Naive thymus-derived CD4-positive, alpha-beta T cell (primary cell): ENCODE measurements around the gene NOCT. TPM values are rescaled to one million over a fixed set of nuclear protein-coding genes. Genes with fewer than 3 reads are reported as not detected.
"Not testable (repeated sequence)": the region's sequence is repeated elsewhere in the genome, so short reads cannot be mapped to it uniquely, and the experiment has no call there.

Experiments
- ATAC-seq: fragments of 150-1000 bp; cut with Tn5 transposase; 2 replicates; pipeline ENCODE4 v1.10.0; 2021; ENCODE audit warnings: mild to moderate bottlenecking, moderate library complexity
- CTCF ChIA-PET: fragments of 350-600 bp; sonication (Branson Sonifier 250); formaldehyde crosslinking; loops from one replicate; lab custom pipeline; 2021; ENCODE audit warnings: antibody characterized with exemption; lab: Charles Lee
- POLR2A ChIA-PET: fragments of 350-600 bp; sonication (Branson Sonifier 250); formaldehyde crosslinking; loops from one replicate; lab custom pipeline; 2021; ENCODE audit warnings: antibody characterized with exemption, inconsistent platforms; lab: Charles Lee
- DNase-seq, 9 donors: peaks; one replicate each; pipeline versions ENCODE4 v3.0.0 to v3.0.0-alpha.2; 2020 to 2022; ENCODE audit warnings: mixed read lengths in 1 of 9
- H3K27ac ChIP-seq: one replicate; pipeline ENCODE4 v1.7.0; 2013; ENCODE audit warnings: mild to moderate bottlenecking, low read depth, low read length, moderate library complexity
- H3K27me3 ChIP-seq, 2 donors: one replicate each; pipeline ENCODE4 v1.7.0; 2013; ENCODE audit warnings: low read length in 2 of 2, mild to moderate bottlenecking in 2 of 2, moderate library complexity in 2 of 2; ENCODE audit not compliant: control insufficient read depth in 2 of 2, insufficient read depth in 2 of 2
- H3K36me3 ChIP-seq, 3 experiments: 1 replicate in 2 of 3; 2 replicates in 1 of 3; pipeline ENCODE4 v1.7.0; 2013; ENCODE audit warnings: low read length in 3 of 3, mild to moderate bottlenecking in 3 of 3, moderate library complexity in 1 of 3; ENCODE audit not compliant: insufficient read depth in 3 of 3, control insufficient read depth in 2 of 3
- H3K4me1 ChIP-seq, 2 donors: one replicate each; pipeline ENCODE4 v1.7.0; 2013; ENCODE audit warnings: low read length in 2 of 2, mild to moderate bottlenecking in 2 of 2, moderate library complexity in 1 of 2; ENCODE audit not compliant: control insufficient read depth in 2 of 2, insufficient read depth in 2 of 2
- H3K4me3 ChIP-seq: 2 replicates; pipeline ENCODE4 v1.7.0; 2013; ENCODE audit warnings: mild to moderate bottlenecking, low read length
- H3K9me3 ChIP-seq, 3 experiments: 1 replicate in 2 of 3; 2 replicates in 1 of 3; pipeline ENCODE4 v1.7.0; 2013; ENCODE audit warnings: low read length in 3 of 3; ENCODE audit not compliant: control insufficient read depth in 2 of 3
- H3K27ac Mint-ChIP-seq, 9 donors: one replicate each; pipeline ENCODE4 v1.8.0; 2020 to 2022; ENCODE audit warnings: mixed read lengths in 9 of 9, mild to moderate bottlenecking in 8 of 9, moderate library complexity in 5 of 9, inconsistent platforms in 2 of 9
- H3K27me3 Mint-ChIP-seq, 5 donors: one replicate each; pipeline ENCODE4 v1.8.0; 2021 to 2022; ENCODE audit warnings: mixed read lengths in 5 of 5, mild to moderate bottlenecking in 1 of 5
- H3K36me3 Mint-ChIP-seq, 5 donors: one replicate each; pipeline ENCODE4 v1.8.0; 2020 to 2022; ENCODE audit warnings: mixed read lengths in 5 of 5, mild to moderate bottlenecking in 3 of 5, inconsistent platforms in 1 of 5
- H3K4me1 Mint-ChIP-seq, 7 donors: one replicate each; pipeline ENCODE4 v1.8.0; 2020 to 2022; ENCODE audit warnings: mixed read lengths in 7 of 7, mild to moderate bottlenecking in 3 of 7, inconsistent platforms in 1 of 7
- H3K4me3 Mint-ChIP-seq, 10 donors: one replicate each; pipeline ENCODE4 v1.8.0; 2020 to 2022; ENCODE audit warnings: mild to moderate bottlenecking in 10 of 10, mixed read lengths in 10 of 10, moderate library complexity in 6 of 10, inconsistent platforms in 2 of 10
- H3K9me3 Mint-ChIP-seq, 11 donors: one replicate each; pipeline ENCODE4 v1.8.0; 2020 to 2022; ENCODE audit warnings: mixed read lengths in 11 of 11, mild to moderate bottlenecking in 4 of 11, inconsistent platforms in 1 of 11, moderate library complexity in 1 of 11
- intact Hi-C, 2 donors: fragments of 100-400 bp; cut with micrococcal nuclease; formaldehyde crosslinking; loops; one replicate each; pipeline ENCODE4 v1.15.1; 2023
- polyA plus RNA-seq, 2 donors: library from polyadenylated mRNA; unstranded; fragments of 300-500 nt; fragmentation: Illumina TruSeq; gene quantifications; one replicate each; pipeline ENCODE4 v1.2.3, GENCODE V29; 2021
- total RNA-seq, 6 experiments: library from RNA in 5 of 6; stranded (reverse) in 5 of 6; gene quantifications; 1 replicate in 5 of 6; 2 replicates in 1 of 6; pipeline ENCODE4 v1.2.3 and lab custom pipeline; 2021 to 2026

The NOCT gene
- total and polyA plus RNA-seq, 7 experiments from 2014 or later, result 0.12 to 33.7 (median 1.7) TPM

DNA sequence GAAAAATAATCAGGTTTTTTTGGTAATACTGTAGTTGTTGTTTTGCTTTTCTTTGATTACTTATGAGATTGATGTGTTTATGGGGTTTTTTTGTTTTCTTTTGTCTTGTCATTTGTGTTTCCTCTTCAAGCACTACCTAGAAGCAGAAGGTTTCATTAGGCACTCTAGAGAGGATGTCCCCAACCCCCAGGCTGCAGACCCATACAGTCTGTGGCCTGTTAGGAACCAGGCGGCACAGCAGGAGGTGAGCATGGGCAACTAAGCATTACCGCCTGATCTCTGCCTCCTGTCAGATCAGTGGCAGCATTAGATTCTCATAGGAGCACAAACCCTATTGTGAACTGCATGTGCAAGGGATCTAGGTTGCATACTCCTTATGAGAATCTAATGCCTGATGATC, 22.9 kb upstream of the NOCT start:
- CTCF ChIA-PET, result no interaction called here
- Mint-ChIP-seq H3K4me3 (no peak overlapping the region), H3K36me3 (peaks cover 0 to 5% (median 0%) of the 10 kb centered on the region in 5 donors), H3K27ac (peak overlapping the region in 1 of 9 donors; percentile 63), H3K4me1 (peaks cover 0 to 4% (median 0%) of the 10 kb centered on the region in 7 donors), H3K27me3 (peaks cover 4 to 13% (median 9%) of the 10 kb centered on the region in 5 donors), H3K9me3 (no peaks in the 10 kb centered on the region)
- ATAC-seq, result no peak
- POLR2A ChIA-PET, result no interaction called here
- Histone ChIP-seq H3K27me3 (no peaks in the 10 kb centered on the region), H3K27ac (no peak overlapping the region), H3K4me1 (no peaks in the 10 kb centered on the region), H3K9me3 (no peaks in the 10 kb centered on the region), H3K36me3 (no peaks in the 10 kb centered on the region), H3K4me3 (no peak overlapping the region)
- no peak for DNase-seq
- intact Hi-C loops, result no loop called here

DNA sequence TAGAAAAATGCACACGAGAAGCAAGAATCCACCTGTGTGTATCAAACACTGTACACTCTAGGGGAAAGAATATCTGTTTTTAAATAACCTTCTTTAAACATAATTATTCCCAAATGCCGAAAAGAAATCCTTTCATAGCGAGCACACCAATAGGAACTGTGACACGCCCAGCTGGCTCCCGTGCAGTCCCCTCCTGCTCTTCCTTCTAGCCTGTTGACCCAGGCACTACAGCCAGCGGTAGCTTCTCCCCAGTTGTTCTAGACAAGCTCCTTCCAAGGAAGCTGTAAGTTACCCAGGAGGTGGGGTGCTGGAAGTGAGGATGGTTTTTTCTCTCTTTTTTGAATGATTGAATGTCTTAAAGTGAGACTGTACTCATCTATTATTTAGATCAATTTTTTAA, 19.5 kb upstream of the NOCT start:
- no peak overlapping the region for H3K27ac Mint-ChIP-seq
- no peak overlapping the region for H3K27ac ChIP-seq
- no peaks in the 10 kb centered on the region for H3K27me3 ChIP-seq

DNA sequence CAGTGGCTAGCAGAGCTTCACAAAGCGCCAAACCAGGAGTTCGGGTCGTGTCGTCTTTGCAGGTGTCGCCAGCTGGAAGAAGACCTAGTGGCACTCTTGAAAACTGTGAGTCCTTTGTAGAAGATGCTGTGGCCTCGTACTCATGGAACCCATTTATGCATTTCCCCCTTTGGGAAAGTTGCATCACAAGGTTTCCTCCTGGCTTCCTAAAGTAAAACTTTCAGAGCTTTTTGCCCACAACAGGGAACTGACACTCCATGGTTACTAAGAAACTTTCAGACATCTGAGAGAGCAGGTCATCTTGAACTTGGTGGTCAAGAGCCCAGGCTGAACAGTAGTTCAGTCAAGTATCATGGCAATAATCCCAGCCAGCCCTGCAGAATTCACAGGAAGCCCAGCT, 15.9 kb upstream of the NOCT start:
- ChIA-PET POLR2A (no interaction called here), CTCF (interaction anchor here (0.6 kb wide), 1 partner anchor 102 kb away, joined by 4 read pairs; no protein-coding TSS in a partner anchor)
- Mint-ChIP-seq H3K27me3 (peaks cover 0 to 5% (median 0%) of the 10 kb centered on the region in 5 donors), H3K27ac (no peak overlapping the region), H3K9me3 (no peaks in the 10 kb centered on the region), H3K36me3 (no peaks in the 10 kb centered on the region), H3K4me3 (no peak overlapping the region), H3K4me1 (no peaks in the 10 kb centered on the region)
- no peaks in the 10 kb centered on the region for H3K9me3 ChIP-seq
- H3K4me3 ChIP-seq, result no peak overlapping the region
- no peaks in the 10 kb centered on the region for H3K27me3 ChIP-seq
- H3K27ac ChIP-seq, result no peak overlapping the region
- no peak for ATAC-seq
- no peaks in the 10 kb centered on the region for H3K4me1 ChIP-seq
- H3K36me3 ChIP-seq, result no peaks in the 10 kb centered on the region
- DNase-seq, result no peak
- intact Hi-C loops, result no loop called here

More for the DNA sequence above, 19.5 kb upstream of the NOCT start:
- no peaks in the 10 kb centered on the region for H3K9me3 Mint-ChIP-seq
- H3K4me3 Mint-ChIP-seq, result no peak overlapping the region
- no peaks in the 10 kb centered on the region for H3K36me3 Mint-ChIP-seq
- Histone ChIP-seq H3K36me3 (no peaks in the 10 kb centered on the region), H3K4me3 (no peak overlapping the region), H3K9me3 (no peaks in the 10 kb centered on the region), H3K4me1 (no peaks in the 10 kb centered on the region)
- ATAC-seq, result no peak
- DNase-seq, result no peak
- CTCF ChIA-PET, result no interaction called here
- intact Hi-C loops, result no loop called here
- peaks cover 0 to 7% (median 4%) of the 10 kb centered on the region in 5 donors for H3K27me3 Mint-ChIP-seq
- peaks cover 0 to 2% (median 0%) of the 10 kb centered on the region in 7 donors for H3K4me1 Mint-ChIP-seq
- POLR2A ChIA-PET, result interaction anchor here (0.6 kb wide), 1 partner anchor 981 kb away, joined by 5 read pairs; no protein-coding TSS in a partner anchor

DNA sequence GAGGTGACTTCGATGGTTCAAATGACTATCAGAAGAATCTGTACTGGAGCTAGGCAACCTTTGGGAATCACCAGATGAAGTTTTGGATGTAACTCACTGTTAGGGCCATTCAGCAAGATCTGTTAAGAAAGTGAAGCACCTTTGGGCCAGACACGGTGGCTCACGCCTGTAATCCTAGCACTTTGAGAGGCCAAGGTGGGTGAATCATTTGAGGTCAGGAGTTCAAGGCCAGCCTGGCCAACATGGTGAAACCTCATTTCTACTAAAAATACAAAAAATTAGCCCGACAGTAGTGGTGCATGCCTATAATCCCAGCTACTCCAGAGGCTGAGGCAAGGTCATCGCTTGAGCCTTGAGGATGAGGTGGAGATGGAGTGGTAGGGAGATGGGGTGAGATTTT, 15.4 kb upstream of the NOCT start:
- H3K27ac ChIP-seq, H3K27me3 ChIP-seq, H3K4me3 Mint-ChIP-seq, H3K36me3 Mint-ChIP-seq, DNase-seq, H3K36me3 ChIP-seq, intact Hi-C loops, H3K4me1 ChIP-seq, ATAC-seq, H3K9me3 ChIP-seq, H3K9me3 Mint-ChIP-seq, H3K4me3 ChIP-seq, H3K27ac Mint-ChIP-seq, H3K4me1 Mint-ChIP-seq, H3K27me3 Mint-ChIP-seq, POLR2A ChIA-PET: not testable (repeated sequence)
- CTCF ChIA-PET, result interaction anchor here (0.6 kb wide), 1 partner anchor 101 kb away, joined by 4 read pairs; no protein-coding TSS in a partner anchor

DNA sequence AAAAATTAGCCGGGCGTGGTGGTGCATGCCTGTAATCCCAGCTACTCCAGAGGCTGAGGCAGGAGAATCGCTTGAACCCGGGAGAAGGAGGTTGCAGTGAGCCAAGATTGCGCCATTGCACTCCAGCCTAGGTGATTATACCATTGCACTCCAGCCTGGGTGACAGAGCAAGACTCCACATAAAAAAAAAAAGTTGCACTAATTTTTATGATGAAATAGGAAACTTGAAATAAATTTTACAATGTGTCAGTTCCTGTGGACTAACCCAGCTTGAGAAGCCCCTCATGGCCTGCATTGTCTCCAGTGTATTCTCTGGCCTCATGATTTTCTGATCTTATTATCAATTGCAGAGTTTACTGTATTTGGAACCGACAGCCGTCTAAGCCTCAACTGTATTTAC, 14.2 kb upstream of the NOCT start:
- H3K4me3 Mint-ChIP-seq, H3K4me3 ChIP-seq, H3K9me3 Mint-ChIP-seq, DNase-seq, H3K4me1 ChIP-seq, H3K36me3 Mint-ChIP-seq, H3K4me1 Mint-ChIP-seq, CTCF ChIA-PET, H3K27me3 ChIP-seq, POLR2A ChIA-PET, H3K36me3 ChIP-seq, H3K27ac ChIP-seq, H3K27ac Mint-ChIP-seq, intact Hi-C loops, H3K9me3 ChIP-seq, H3K27me3 Mint-ChIP-seq: not testable (repeated sequence)
- ATAC-seq, result peak; percentile 57

DNA sequence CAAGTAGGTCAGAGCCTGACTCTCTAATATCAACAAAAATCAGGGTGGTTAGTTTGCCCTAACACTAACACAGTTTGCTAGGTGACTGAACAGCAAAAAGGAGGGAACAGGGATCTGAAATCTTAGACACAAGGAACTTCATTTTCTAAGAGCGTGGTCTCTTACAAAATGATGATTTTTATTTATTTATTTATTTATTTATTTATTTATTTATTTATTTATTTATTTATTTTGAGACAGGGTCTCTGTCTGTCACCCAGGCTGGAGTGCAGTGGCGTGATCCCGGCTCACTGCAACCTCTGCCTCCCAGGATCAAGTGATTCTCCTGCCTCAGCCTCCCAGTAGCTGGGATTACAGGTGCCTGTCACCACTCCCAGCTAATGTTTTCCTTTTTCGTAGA, 11.9 kb upstream of the NOCT start:
- intact Hi-C loops, H3K4me3 Mint-ChIP-seq, H3K27ac ChIP-seq, H3K9me3 ChIP-seq, H3K27me3 ChIP-seq, ATAC-seq, H3K27me3 Mint-ChIP-seq, H3K4me1 ChIP-seq, POLR2A ChIA-PET, DNase-seq, CTCF ChIA-PET, H3K4me3 ChIP-seq, H3K9me3 Mint-ChIP-seq, H3K4me1 Mint-ChIP-seq, H3K36me3 ChIP-seq, H3K36me3 Mint-ChIP-seq, H3K27ac Mint-ChIP-seq: not testable (repeated sequence)

DNA sequence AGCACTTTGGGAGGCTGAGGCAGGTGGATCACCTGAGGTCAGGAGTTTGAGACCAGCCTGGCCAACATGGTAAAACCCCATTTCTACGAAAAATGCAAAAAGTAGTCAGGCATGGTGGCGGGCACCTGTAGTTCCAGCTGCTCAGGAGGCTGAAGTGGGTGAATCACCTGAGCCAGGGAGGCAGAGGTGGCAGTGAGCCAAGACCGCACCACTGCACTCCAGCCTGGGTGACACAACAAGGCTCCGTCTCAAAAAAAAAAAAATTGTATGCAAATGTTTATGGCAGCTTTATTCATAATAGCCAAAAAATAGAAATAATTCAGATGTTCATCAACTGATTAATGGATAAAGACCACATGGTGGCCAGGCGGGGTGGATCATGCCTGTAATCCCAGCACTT, 9.8 kb upstream of the NOCT start:
- no peak overlapping the region for H3K4me3 ChIP-seq
- Mint-ChIP-seq H3K4me3 (no peak overlapping the region), H3K27me3 (no peaks in the 10 kb centered on the region), H3K4me1 (no peaks in the 10 kb centered on the region), H3K27ac (no peak overlapping the region), H3K9me3 (peaks cover 0 to 3% (median 0%) of the 10 kb centered on the region in 11 donors), H3K36me3 (no peaks in the 10 kb centered on the region)
- H3K36me3 ChIP-seq, result no peaks in the 10 kb centered on the region
- no peaks in the 10 kb centered on the region for H3K27me3 ChIP-seq
- ChIA-PET CTCF (no interaction called here), POLR2A (no interaction called here)
- no peaks in the 10 kb centered on the region for H3K9me3 ChIP-seq
- ATAC-seq, result no peak
- intact Hi-C loops, result no loop called here
- no peaks in the 10 kb centered on the region for H3K4me1 ChIP-seq
- no peak for DNase-seq
- H3K27ac ChIP-seq, result no peak overlapping the region
